Sigmoid colon (tissue), 7 donors: Measurements from ENCODE around the gene PLEKHA8. TPM values are rescaled to one million over a fixed set of nuclear protein-coding genes. Genes with fewer than 3 reads are reported as not detected.

Experiments used
- DNase-seq: peaks from one replicate; pipeline ENCODE4 v3.0.0-alpha.2; 2019
- H3K27ac ChIP-seq, 4 donors: fragments of 200-600 bp; sonication (generic); one replicate each; pipeline ENCODE4 v1.5.1; 2016 to 2019; ENCODE audit warnings: mild to moderate bottlenecking in 1 of 4
- H3K27me3 ChIP-seq, 3 donors: fragments of 200-600 bp; sonication (generic); one replicate each; pipeline ENCODE4 v1.5.1; 2019; ENCODE audit warnings: mild to moderate bottlenecking in 1 of 3
- H3K36me3 ChIP-seq, 4 donors: fragments of 200-600 bp; sonication (generic); one replicate each; pipeline ENCODE4 v1.5.1; 2016 to 2019
- H3K4me1 ChIP-seq, 4 donors: fragments of 200-600 bp; sonication (generic); one replicate each; pipeline ENCODE4 v1.5.1; 2017 to 2019
- H3K4me3 ChIP-seq, 4 donors: fragments of 200-600 bp; sonication (generic); one replicate each; pipeline ENCODE4 v1.5.1; 2017 to 2019; ENCODE audit warnings: mild to moderate bottlenecking in 2 of 4, moderate library complexity in 1 of 4
- H3K9me3 ChIP-seq, 4 donors: fragments of 200-600 bp in 3 of 4; sonication (generic) in 3 of 4; one replicate each; pipeline versions ENCODE4 v1.5.1 to v1.6.1; 2013 to 2019
- CTCF ChIP-seq, 4 experiments: fragments of 450-650 bp in 3 of 4; fragments of 200-600 bp in 1 of 4; IDR thresholded peaks; one replicate each; pipeline ENCODE4 v1.5.1; 2016 to 2019; ENCODE audit warnings: antibody characterized with exemption in 4 of 4, mild to moderate bottlenecking in 3 of 4, moderate library complexity in 2 of 4
- EP300 ChIP-seq, 4 donors: sonication (generic); formaldehyde crosslinking; IDR thresholded peaks; one replicate each; pipeline ENCODE4 v1.6.1; 2017; ENCODE audit warnings: antibody characterized with exemption in 4 of 4
- POLR2A ChIP-seq, 2 donors: fragments of 450-650 bp; IDR thresholded peaks; one replicate each; pipeline ENCODE4 v1.6.1; 2016; ENCODE audit warnings: antibody characterized with exemption in 2 of 2, mild to moderate bottlenecking in 2 of 2, moderate library complexity in 2 of 2
- POLR2AphosphoS5 ChIP-seq, 4 donors: sonication (generic); formaldehyde crosslinking; IDR thresholded peaks; one replicate each; pipeline ENCODE4 v1.6.1; 2017; ENCODE audit warnings: antibody characterized with exemption in 4 of 4
- WGBS, 2 donors: extraction: QIAGEN DNeasy Blood & Tissue Kit; methylation state at CpG; one replicate each; pipeline ENCODE4 v1.1.7; 2013; 5-methylcytosine and 5-hydroxymethylcytosine counted together
- intact Hi-C: fragments of 100-400 bp; cut with DNase I; formaldehyde crosslinking; loops from one replicate; pipeline ENCODE4 v1.15.1; 2023
- polyA plus RNA-seq, 3 donors: library from polyadenylated mRNA; stranded (reverse); fragments of 200-250 nt; gene quantifications; one replicate each; pipeline ENCODE4 v1.2.3, GENCODE V29; 2013
- total RNA-seq, 4 donors: library from RNA; depleted of rRNA; stranded (reverse); fragments of >200 nt; gene quantifications; one replicate each; pipeline ENCODE4 v1.1.0, GENCODE V29; 2016
- donor health status: healthy with polysubstance abuse.
- donor health status: Bipolar disorder and iron deficiency.
- donor health status: healthy.

Gene PLEKHA8
- total and polyA plus RNA-seq, 7 donors: 3.2 to 12.2 (median 7.7) TPM

- H3K4me1 ChIP-seq: peaks cover 0 to 36% (median 19%) of the 10 kb centered on the region in 4 donors
- H3K36me3 ChIP-seq: no peaks in the 10 kb centered on the region
- H3K9me3 ChIP-seq: no peaks in the 10 kb centered on the region
- peak overlapping the region in 2 of 4 donors; percentile 51 to 80 for H3K27ac ChIP-seq
- intact Hi-C loops: no loop called here
- no peak for DNase-seq
- H3K27me3 ChIP-seq: no peaks in the 10 kb centered on the region
- no peak overlapping the region for H3K4me3 ChIP-seq
- 32 to 55% methylated on average over 1 of the region's 1 CpG for WGBS, 2 donors
- no peak for TF ChIP-seq CTCF (IDR thresholded peaks at IDR 0.05)
- no peak for TF ChIP-seq POLR2A (IDR thresholded peaks at IDR 0.05)
- no peak for TF ChIP-seq EP300 (IDR thresholded peaks at IDR 0.05)
- no peak for TF ChIP-seq POLR2AphosphoS5 (IDR thresholded peaks at IDR 0.05)
These were observed 115.6 kb downstream of the PLEKHA8 start for GRCh38 chr7:30143748-30144251.

- WGBS, 2 donors: 71 to 81% methylated on average over 5 of the region's 5 CpGs
- H3K27ac ChIP-seq: peak overlapping the region in 1 of 4 donors; percentile 80
- peaks cover 0 to 34% (median 19%) of the 10 kb centered on the region in 4 donors for H3K4me1 ChIP-seq
- no peaks in the 10 kb centered on the region for H3K9me3 ChIP-seq
- no peaks in the 10 kb centered on the region for H3K36me3 ChIP-seq
- DNase-seq: no peak
- no peaks in the 10 kb centered on the region for H3K27me3 ChIP-seq
- intact Hi-C loops: no loop called here
- H3K4me3 ChIP-seq: no peak overlapping the region
- TF ChIP-seq POLR2A (IDR thresholded peaks at IDR 0.05) (no peak), POLR2AphosphoS5 (IDR thresholded peaks at IDR 0.05) (no peak), CTCF (IDR thresholded peaks at IDR 0.05) (no peak), EP300 (IDR thresholded peaks at IDR 0.05) (no peak)
These were observed 116.6 kb downstream of the PLEKHA8 start for GRCh38 chr7:30144657-30145306.

- Histone ChIP-seq H3K4me1 (peaks cover 0 to 31% (median 19%) of the 10 kb centered on the region in 4 donors), H3K27ac (peak overlapping the region in 1 of 4 donors; percentile 80), H3K36me3 (peaks cover 0 to 4% (median under 1%) of the 10 kb centered on the region in 4 donors), H3K9me3 (no peaks in the 10 kb centered on the region), H3K27me3 (no peaks in the 10 kb centered on the region), H3K4me3 (no peak overlapping the region)
- WGBS, 2 donors: 84 to 85% methylated on average over 6 of the region's 6 CpGs
- intact Hi-C loops: no loop called here
- DNase-seq: no peak
- no peak for TF ChIP-seq EP300 (IDR thresholded peaks at IDR 0.05)
- no peak for TF ChIP-seq POLR2AphosphoS5 (IDR thresholded peaks at IDR 0.05)
- TF ChIP-seq CTCF (IDR thresholded peaks at IDR 0.05): no peak
- no peak for TF ChIP-seq POLR2A (IDR thresholded peaks at IDR 0.05)
These were observed 117.3 kb downstream of the PLEKHA8 start for GRCh38 chr7:30145426-30145970.

- H3K4me1 ChIP-seq: peaks cover 0 to 31% (median 19%) of the 10 kb centered on the region in 4 donors
- peak overlapping the region in 1 of 4 donors; percentile 80 for H3K27ac ChIP-seq
- WGBS, 2 donors: 74 to 86% methylated on average over 13 of the region's 13 CpGs
- no peak for TF ChIP-seq POLR2A (IDR thresholded peaks at IDR 0.05)
- TF ChIP-seq POLR2AphosphoS5 (IDR thresholded peaks at IDR 0.05): no peak
- no peak for TF ChIP-seq CTCF (IDR thresholded peaks at IDR 0.05)
- TF ChIP-seq EP300 (IDR thresholded peaks at IDR 0.05): no peak
- H3K27me3 ChIP-seq: no peaks in the 10 kb centered on the region
- H3K36me3 ChIP-seq: peaks cover 0 to 10% (median 4%) of the 10 kb centered on the region in 4 donors
- no peak overlapping the region for H3K4me3 ChIP-seq
- intact Hi-C loops: no loop called here
- DNase-seq: no peak
- no peaks in the 10 kb centered on the region for H3K9me3 ChIP-seq
These were observed 118.0 kb downstream of the PLEKHA8 start for GRCh38 chr7:30146127-30146612.
